IMR-90 (cell line): ENCODE measurements around the gene FEN1. TPM values are rescaled to one million over a fixed set of nuclear protein-coding genes. Genes with fewer than 3 reads are reported as not detected.

ENCODE experiments used
- ATAC-seq: fragments of 200-7000 bp; cut with Tn5 transposase; 2 replicates; pipeline ENCODE4 v1.9.1; 2020; ENCODE audit warnings: low read depth, mild to moderate bottlenecking, moderate library complexity
- BruUV-seq: library from RNA; stranded (reverse); fragments of 400-500 nt; replicated peaks from 2 replicates; lab custom pipeline; 2021; lab: Mats Ljungman, UMichigan
- CTCF ChIA-PET: fragments of 300-600 bp; formaldehyde crosslinking; extraction: SDS; loops from one replicate; lab custom pipeline; 2021; ENCODE audit warnings: antibody characterized with exemption; lab: Yijun Ruan, JAX
- POLR2A ChIA-PET: fragments of 300-600 bp; sonication (Branson Sonifier 250); formaldehyde crosslinking; loops from one replicate; lab custom pipeline; 2022; ENCODE audit warnings: antibody characterized with exemption; ENCODE audit not compliant: unreplicated experiment; lab: Charles Lee
- DNase-seq: peaks from one replicate; pipeline ENCODE4 v3.0.0; 2013
- H2AFZ ChIP-seq: replicated peaks from 2 replicates; pipeline ENCODE3; 2013; ENCODE audit warnings: low read length, mild to moderate bottlenecking; ENCODE audit not compliant: poor library complexity
- H2AK5ac ChIP-seq: 2 replicates; pipeline ENCODE4 v1.6.1; 2013; ENCODE audit warnings: low read depth, low read length, inconsistent platforms
- H2AK9ac ChIP-seq: replicated peaks from 2 replicates; pipeline ENCODE3; 2013; ENCODE audit warnings: mild to moderate bottlenecking, low read depth, low read length, moderate library complexity; ENCODE audit not compliant: poor library complexity
- H2BK120ac ChIP-seq: 2 replicates; pipeline ENCODE4 v1.6.1; 2013; ENCODE audit warnings: low read depth, low read length, inconsistent platforms
- H2BK15ac ChIP-seq: 3 replicates; pipeline ENCODE4 v1.6.1; 2013; ENCODE audit warnings: low read depth, low read length, inconsistent platforms
- H2BK20ac ChIP-seq: 2 replicates; pipeline ENCODE4 v1.6.1; 2013; ENCODE audit warnings: low read depth, mild to moderate bottlenecking, inconsistent platforms, low read length, moderate library complexity
- H2BK5ac ChIP-seq: 2 replicates; pipeline ENCODE4 v1.6.1; 2013; ENCODE audit warnings: mild to moderate bottlenecking, low read depth, low read length, inconsistent platforms; ENCODE audit not compliant: poor library complexity, severe bottlenecking
- H3K14ac ChIP-seq: replicated peaks from 2 replicates; pipeline ENCODE4 v1.6.1; 2013; ENCODE audit warnings: low read depth, low read length, inconsistent platforms
- H3K18ac ChIP-seq: 2 replicates; pipeline ENCODE4 v1.6.1; 2013; ENCODE audit warnings: low read depth, low read length, control low read depth
- H3K23ac ChIP-seq: 2 replicates; pipeline ENCODE4 v1.6.1; 2013; ENCODE audit warnings: low read depth, low read length, inconsistent platforms
- H3K27ac ChIP-seq: 2 replicates; pipeline ENCODE4 v1.5.1; 2013; ENCODE audit warnings: mild to moderate bottlenecking, control low read depth, low read length; ENCODE audit not compliant: insufficient read depth
- H3K27me3 ChIP-seq: 2 replicates; pipeline ENCODE4 v1.6.1; 2013; ENCODE audit warnings: low read length; ENCODE audit not compliant: control insufficient read depth, insufficient read depth
- H3K36me3 ChIP-seq: 2 replicates; pipeline ENCODE4 v1.6.1; 2013; ENCODE audit warnings: low read length, mixed read lengths; ENCODE audit not compliant: control insufficient read depth, insufficient read depth
- H3K4ac ChIP-seq: 2 replicates; pipeline ENCODE4 v1.6.1; 2013; ENCODE audit warnings: low read depth, low read length, inconsistent platforms
- H3K4me1 ChIP-seq: 2 replicates; pipeline ENCODE4 v1.6.1; 2013; ENCODE audit warnings: low read length, mixed read lengths; ENCODE audit not compliant: control insufficient read depth, insufficient read depth
- H3K4me2 ChIP-seq: 2 replicates; pipeline ENCODE4 v1.6.1; 2013; ENCODE audit warnings: low read depth, mild to moderate bottlenecking, control low read depth, low read length, moderate library complexity
- H3K4me3 ChIP-seq: 2 replicates; pipeline ENCODE4 v1.5.1; 2013; ENCODE audit warnings: low read depth, mild to moderate bottlenecking, control low read depth, low read length, moderate library complexity; ENCODE audit not compliant: insufficient read depth
- H3K56ac ChIP-seq: 2 replicates; pipeline ENCODE4 v1.6.1; 2013; ENCODE audit warnings: low read length, inconsistent platforms; ENCODE audit not compliant: insufficient read depth; ENCODE audit errors: extremely low read depth
- H3K79me1 ChIP-seq, 2 experiments: 2 replicates each; pipeline ENCODE4 v1.6.1; 2013; ENCODE audit warnings: low read length in 2 of 2, inconsistent platforms in 1 of 2, low read depth in 1 of 2
- H3K9ac ChIP-seq: 2 replicates; pipeline ENCODE4 v1.6.1; 2013; ENCODE audit warnings: low read depth, low read length, control low read depth
- H3K9me1 ChIP-seq: 2 replicates; pipeline ENCODE4 v1.6.1; 2013; ENCODE audit warnings: low read length, inconsistent platforms; ENCODE audit not compliant: insufficient read depth
- H3K9me3 ChIP-seq: 2 replicates; pipeline ENCODE4 v1.6.1; 2013; ENCODE audit warnings: low read length; ENCODE audit not compliant: control insufficient read depth, insufficient read depth
- H4K20me1 ChIP-seq: 2 replicates; pipeline ENCODE4 v1.6.1; 2013; ENCODE audit warnings: low read length, inconsistent platforms; ENCODE audit not compliant: insufficient read depth
- H4K5ac ChIP-seq: 2 replicates; pipeline ENCODE4 v1.6.1; 2013; ENCODE audit warnings: mild to moderate bottlenecking, low read depth, low read length, control low read depth
- H4K8ac ChIP-seq, 2 experiments: 2 replicates each; pipeline ENCODE4 v1.6.1; 2013; ENCODE audit warnings: low read depth in 2 of 2, low read length in 2 of 2, control low read depth in 1 of 2, inconsistent platforms in 1 of 2
- H4K91ac ChIP-seq: 2 replicates; pipeline ENCODE4 v1.6.1; 2013; ENCODE audit warnings: low read depth, low read length, inconsistent platforms; ENCODE audit not compliant: insufficient read depth
- BHLHE40 ChIP-seq: fragments of 150-350 bp; IDR thresholded peaks from 2 replicates; pipeline ENCODE4 v1.6.1; 2016; ENCODE audit warnings: mild to moderate bottlenecking, low read depth, low read length
- CEBPB ChIP-seq: IDR thresholded peaks from 2 replicates; pipeline ENCODE4 v1.6.1; 2012; ENCODE audit warnings: low read depth, low read length, improper control_type of control experiment
- CHD1 ChIP-seq: IDR thresholded peaks from 2 replicates; pipeline ENCODE4 v1.6.1; 2012; ENCODE audit warnings: low read depth, low read length, improper control_type of control experiment
- CTCF ChIP-seq: conservative IDR thresholded peaks from 2 replicates; pipeline ENCODE4 v1.5.1; 2012; ENCODE audit warnings: mild to moderate bottlenecking, low read depth, low read length, improper control_type of control experiment
- ELK1 ChIP-seq: fragments of 150-350 bp; IDR thresholded peaks from 2 replicates; pipeline ENCODE4 v1.6.1; 2016; ENCODE audit warnings: low read depth, mild to moderate bottlenecking, low read length, moderate library complexity, borderline replicate concordance
- FOS ChIP-seq: fragments of 150-350 bp; IDR thresholded peaks from 2 replicates; pipeline ENCODE4 v1.6.1; 2016; ENCODE audit warnings: low read depth, low read length
- MAFK ChIP-seq: IDR thresholded peaks from 2 replicates; pipeline ENCODE4 v1.6.1; 2012; ENCODE audit warnings: low read depth, low read length, improper control_type of control experiment
- MAZ ChIP-seq: IDR thresholded peaks from 2 replicates; pipeline ENCODE4 v1.6.1; 2012; ENCODE audit warnings: low read depth, mild to moderate bottlenecking, low read length, improper control_type of control experiment, moderate library complexity, borderline replicate concordance
- MXI1 ChIP-seq: IDR thresholded peaks from 2 replicates; pipeline ENCODE4 v1.6.1; 2012; ENCODE audit warnings: low read depth, mild to moderate bottlenecking, low read length, moderate library complexity, borderline replicate concordance
- NFE2L2 ChIP-seq: fragments of 150-350 bp; IDR thresholded peaks from 2 replicates; pipeline ENCODE4 v1.6.1; 2016; ENCODE audit warnings: low read depth, mild to moderate bottlenecking, low read length
- POLR2A ChIP-seq: IDR thresholded peaks from 2 replicates; pipeline ENCODE4 v1.6.1; 2012; ENCODE audit warnings: mild to moderate bottlenecking, low read depth, low read length
- RAD21 ChIP-seq: IDR thresholded peaks from 2 replicates; pipeline ENCODE4 v1.6.1; 2012; ENCODE audit warnings: low read length, improper control_type of control experiment
- RCOR1 ChIP-seq: IDR thresholded peaks from 2 replicates; pipeline ENCODE4 v1.6.1; 2012; ENCODE audit warnings: mild to moderate bottlenecking, low read length, improper control_type of control experiment; ENCODE audit not compliant: insufficient replicate concordance
- SMC3 ChIP-seq: fragments of 150-350 bp; IDR thresholded peaks from 2 replicates; pipeline ENCODE4 v1.6.1; 2016; ENCODE audit warnings: low read depth, mild to moderate bottlenecking, antibody characterized with exemption, low read length, moderate library complexity
- WGBS, 2 experiments: methylation state at CpG; one replicate each; pipeline versions ENCODE4 v1.1.5 to v1.1.7; 2013; ENCODE audit warnings: missing lambda C conversion rate in 2 of 2; ENCODE audit not compliant: insufficient read length in 1 of 2; ENCODE audit errors: extremely low coverage in 2 of 2; 5-methylcytosine and 5-hydroxymethylcytosine counted together
- dilution Hi-C: fragments of 300-500 bp; cut with HindIII; formaldehyde crosslinking; loops from one replicate; pipeline ENCODE4 v1.14.3; 2018; ENCODE audit warnings: low sequenced_read_pairs; ENCODE audit not compliant: unreplicated experiment
- in situ Hi-C: fragments of 300-500 bp; cut with MboI; formaldehyde crosslinking; loops from 3 replicates; pipeline ENCODE4 v1.14.3; 2019; ENCODE audit warnings: low sequenced_read_pairs, inconsistent platforms, mixed read lengths
- intact Hi-C: fragments of 100-400 bp; cut with micrococcal nuclease; formaldehyde crosslinking; loops from 2 replicates; pipeline ENCODE4 v1.10.0; 2022
- polyA plus RNA-seq, 3 experiments: library from polyadenylated mRNA; depleted of rRNA; stranded (reverse); fragments of >200 nt; gene quantifications; 2 replicates each; pipeline ENCODE4 v1.2.3, GENCODE V29; 2012; ENCODE audit warnings: low replicate concordance in 1 of 3
- total RNA-seq: library from RNA; depleted of rRNA; stranded (reverse); fragments of >200 nt; gene quantifications from 2 replicates; pipeline ENCODE4 v1.2.3, GENCODE V29; 2012
- TF ChIP-seq, protein P1 (sequence below): fragments of 150-350 bp; IDR thresholded peaks from 2 replicates; pipeline ENCODE4 v1.6.1; 2017; ENCODE audit warnings: mild to moderate bottlenecking, antibody characterized with exemption, low read length, low read depth

The FEN1 gene
- total and polyA plus RNA-seq, 2 of the 4 experiments (the other 2 are of a cell fraction): 23.0 to 41.9 TPM

DNA sequence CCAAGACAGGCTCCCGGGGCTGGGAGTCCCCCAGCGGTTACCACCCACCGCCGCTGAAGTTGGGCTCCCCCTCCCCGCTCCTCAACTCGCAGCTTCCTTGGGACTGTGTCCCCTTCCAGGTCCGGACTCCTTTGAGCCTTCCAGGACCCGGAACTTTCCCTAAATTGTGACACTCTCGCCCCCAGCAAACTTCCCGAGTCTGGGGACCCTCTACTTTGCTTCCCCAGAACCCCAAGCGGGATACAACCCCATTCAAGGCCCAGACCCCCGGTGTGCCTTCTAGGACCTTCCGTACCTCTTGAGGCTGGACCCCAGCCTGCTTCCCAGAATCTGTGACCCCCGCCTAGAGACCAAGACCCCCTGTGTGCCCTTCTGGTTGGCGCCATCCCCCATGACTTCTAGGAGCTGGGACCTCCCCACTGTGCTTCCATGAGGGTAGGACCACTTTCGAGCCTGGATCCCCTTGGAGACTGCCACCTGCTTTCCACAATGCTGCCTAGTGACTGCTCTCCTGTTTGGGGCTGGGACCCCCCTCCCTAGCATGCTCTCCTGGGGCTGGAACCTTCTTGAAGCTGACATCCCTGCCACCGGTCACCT lies 39.7 kb upstream of the FEN1 start:
- CTCF ChIA-PET: no interaction called here
- peak; percentile 10 for ATAC-seq
- Histone ChIP-seq H3K4me3 (peak overlapping the region; percentile 71), H2AK9ac (peak overlapping the region; percentile 56), H3K9me3 (no peaks in the 10 kb centered on the region), H3K23ac (no peak overlapping the region; the same call in 1 of the 2 replicates), H3K14ac (no peak overlapping the region), H2AK5ac (no peak overlapping the region), H3K9me1 (no peaks in the 10 kb centered on the region), H3K56ac (no peak overlapping the region), H3K36me3 (no peaks in the 10 kb centered on the region), H2AFZ (peak overlapping the region; percentile 88), H3K18ac (no peak overlapping the region), H4K20me1 (no peaks in the 10 kb centered on the region), H3K4me2 (peak overlapping the region; percentile 82), H4K8ac (0 out of 4 replicates have a peak overlapping the region, but pooled peaks have one; percentile 0 to 70), H2BK15ac (no peak overlapping the region), H2BK20ac (no peak overlapping the region), H3K79me1 (0 out of 4 replicates have a peak, but pooled peaks cover 0 to 3% of the 10 kb centered on the region in 2 experiments), H4K5ac (no peak overlapping the region), H3K9ac (peak overlapping the region; percentile 64), H3K27me3 (peaks cover 3% of the 10 kb centered on the region; the same call in 1 of the 2 replicates), H3K4ac (no peak overlapping the region), H2BK5ac (no peak overlapping the region), H3K4me1 (peaks cover 15% of the 10 kb centered on the region), H2BK120ac (no peak overlapping the region), H3K27ac (no peak overlapping the region), H4K91ac (no peak overlapping the region)
- WGBS, 2 experiments: 39% methylated on average over 10 of the region's 17 CpGs; no CpG with 5 or more reads in 1 of the 2 experiments
- BruUV-seq: no TSS peak
- dilution Hi-C loops: no loop called here
- no peak for TF ChIP-seq MAZ
- TF ChIP-seq, protein P1, sequence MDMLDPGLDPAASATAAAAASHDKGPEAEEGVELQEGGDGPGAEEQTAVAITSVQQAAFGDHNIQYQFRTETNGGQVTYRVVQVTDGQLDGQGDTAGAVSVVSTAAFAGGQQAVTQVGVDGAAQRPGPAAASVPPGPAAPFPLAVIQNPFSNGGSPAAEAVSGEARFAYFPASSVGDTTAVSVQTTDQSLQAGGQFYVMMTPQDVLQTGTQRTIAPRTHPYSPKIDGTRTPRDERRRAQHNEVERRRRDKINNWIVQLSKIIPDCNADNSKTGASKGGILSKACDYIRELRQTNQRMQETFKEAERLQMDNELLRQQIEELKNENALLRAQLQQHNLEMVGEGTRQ: no peak
- TF ChIP-seq BHLHE40: no peak
- no peak for TF ChIP-seq CEBPB
- TF ChIP-seq CTCF: no peak
- TF ChIP-seq NFE2L2: no peak
- TF ChIP-seq MAFK: no peak
- TF ChIP-seq POLR2A: no peak
- TF ChIP-seq ELK1: no peak
- TF ChIP-seq CHD1: no peak
- no peak for TF ChIP-seq MXI1
- no peak for TF ChIP-seq FOS
- no peak for TF ChIP-seq SMC3
- TF ChIP-seq RCOR1: no peak
- TF ChIP-seq RAD21: no peak
- POLR2A ChIA-PET: no interaction called here
- DNase-seq: no peak
- in situ Hi-C loops: no loop called here
- intact Hi-C loops: loop anchor here (1.0 kb wide), 1 partner anchor 23 kb away; no protein-coding TSS in a partner anchor
